SK-N-SH (cell line): ENCODE data around the gene IGF2R.

Source experiments
- GATA2 ChIP-seq: sonication (generic); formaldehyde crosslinking; IDR thresholded peaks from 2 replicates; pipeline ENCODE4 v1.5.0; 2020; ENCODE audit warnings: mild to moderate bottlenecking, missing genetic modification reagents
- JUND ChIP-seq: IDR thresholded peaks from 2 replicates; pipeline ENCODE4 v1.4.0; 2012

- no peak for TF ChIP-seq JUND
- TF ChIP-seq GATA2 (CRISPR knock-in tag), result no peak
Measured at GRCh38 chr6:160027931-160028330, 59.0 kb downstream of the IGF2R start.
